SU-DHL-6 (cell line): Measurements from ENCODE around the gene ZBTB45.

ENCODE experiments used
- EZH2phosphoT487 ChIP-seq: fragments of 200-600 bp; sonication (generic), shearing (Covaris generic); conservative IDR thresholded peaks from 2 replicates; pipeline ENCODE4 v1.6.1; 2018; ENCODE audit warnings: mild to moderate bottlenecking, antibody characterized with exemption, low read length, moderate library complexity, mixed read lengths
- TF ChIP-seq, protein P1 (sequence below): fragments of 200-600 bp; sonication (generic); IDR thresholded peaks from one replicate; pipeline ENCODE4 v1.5.1; 2017; ENCODE audit warnings: antibody characterized with exemption, mild to moderate bottlenecking, low read length, moderate library complexity; ENCODE audit not compliant: insufficient read depth, poor library complexity, severe bottlenecking

DNA sequence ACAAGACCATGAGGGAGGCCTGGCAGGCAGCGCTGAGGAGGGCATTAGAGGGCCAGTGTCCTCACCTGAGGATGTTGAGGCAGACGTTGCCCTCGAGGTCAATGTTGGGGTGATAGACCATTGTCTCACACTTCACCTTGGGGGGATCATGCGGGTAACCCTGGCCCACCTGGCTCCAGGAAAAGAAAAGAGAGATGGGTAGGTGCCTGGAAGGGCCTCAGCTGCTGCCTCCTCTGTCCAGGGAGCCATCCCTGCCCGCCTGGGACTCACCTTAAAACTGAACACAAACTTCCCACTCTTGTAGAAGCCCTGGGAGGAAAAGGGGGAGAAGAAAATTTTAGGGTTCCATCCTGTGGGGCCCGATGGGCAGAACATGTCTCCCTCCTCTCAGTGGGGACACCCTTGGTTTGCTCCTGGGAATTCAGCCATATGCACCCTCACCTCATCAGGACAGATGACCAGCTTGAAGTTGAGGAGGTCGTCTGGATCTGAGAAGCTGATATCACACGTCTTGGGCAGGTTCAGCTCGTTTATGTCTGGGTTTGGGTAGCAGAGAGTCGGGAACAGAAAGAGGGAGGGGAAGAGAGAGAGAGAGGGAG is 37.1 kb upstream of the ZBTB45 start:
- TF ChIP-seq EZH2phosphoT487, result no peak
- TF ChIP-seq, protein P1, sequence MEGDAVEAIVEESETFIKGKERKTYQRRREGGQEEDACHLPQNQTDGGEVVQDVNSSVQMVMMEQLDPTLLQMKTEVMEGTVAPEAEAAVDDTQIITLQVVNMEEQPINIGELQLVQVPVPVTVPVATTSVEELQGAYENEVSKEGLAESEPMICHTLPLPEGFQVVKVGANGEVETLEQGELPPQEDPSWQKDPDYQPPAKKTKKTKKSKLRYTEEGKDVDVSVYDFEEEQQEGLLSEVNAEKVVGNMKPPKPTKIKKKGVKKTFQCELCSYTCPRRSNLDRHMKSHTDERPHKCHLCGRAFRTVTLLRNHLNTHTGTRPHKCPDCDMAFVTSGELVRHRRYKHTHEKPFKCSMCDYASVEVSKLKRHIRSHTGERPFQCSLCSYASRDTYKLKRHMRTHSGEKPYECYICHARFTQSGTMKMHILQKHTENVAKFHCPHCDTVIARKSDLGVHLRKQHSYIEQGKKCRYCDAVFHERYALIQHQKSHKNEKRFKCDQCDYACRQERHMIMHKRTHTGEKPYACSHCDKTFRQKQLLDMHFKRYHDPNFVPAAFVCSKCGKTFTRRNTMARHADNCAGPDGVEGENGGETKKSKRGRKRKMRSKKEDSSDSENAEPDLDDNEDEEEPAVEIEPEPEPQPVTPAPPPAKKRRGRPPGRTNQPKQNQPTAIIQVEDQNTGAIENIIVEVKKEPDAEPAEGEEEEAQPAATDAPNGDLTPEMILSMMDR, result no peak
